Measurements from ENCODE around the gene LDB3.

The LDB3 gene

GRCh38 chr10:86753051-86753450, 84.7 kb downstream of the LDB3 start:
- WGBS (ENCODE audit: extremely low coverage, insufficient coverage, low lambda C conversion rate) = no CpG with 5 or more reads among the region's 2 CpGs
- Histone ChIP-seq H3K36me3 (ENCODE audit: control insufficient read depth, insufficient read depth, low read length) (no peaks in the 10 kb centered on the region), H3K56ac (ENCODE audit: low read length) (peak overlapping the region; percentile 31), H3K9ac (ENCODE audit: low read length) (peak overlapping the region; percentile 4), H3K79me1 (ENCODE audit: low read length) (peaks cover 5% of the 10 kb centered on the region), H3K4me2 (ENCODE audit: low read length) (no peak overlapping the region), H3K27ac (ENCODE audit: low read depth, low read length) (no peak overlapping the region), H2BK15ac (replicated peaks; ENCODE audit: low read depth) (no peak overlapping the region), H3K18ac (ENCODE audit: low read length) (no peak overlapping the region), H2AK5ac (ENCODE audit: low read length) (no peak overlapping the region), H3K27me3 (ENCODE audit: insufficient read depth, low read length, poor library complexity) (no peaks in the 10 kb centered on the region), H3K23ac (ENCODE audit: low read length) (no peak overlapping the region), H2BK5ac (ENCODE audit: low read length) (no peak overlapping the region), H4K8ac (ENCODE audit: low read depth, low read length) (no peak overlapping the region), H3K4ac (ENCODE audit: low read depth, low read length) (no peak overlapping the region), H3K4me3 (ENCODE audit: low read length) (no peak overlapping the region), H2BK120ac (ENCODE audit: low read depth, low read length) (no peak overlapping the region), H3K4me1 (ENCODE audit: control insufficient read depth, low read depth, low read length) (peaks cover 4% of the 10 kb centered on the region), H3K79me2 (ENCODE audit: control insufficient read depth, insufficient read depth, low read length) (peaks cover 30% of the 10 kb centered on the region), H4K5ac (ENCODE audit: low read length) (no peak overlapping the region)
- no peak for DNase-seq

- H3K9ac ChIP-seq (ENCODE audit: low read length) = peak overlapping the region; percentile 25
- no peak overlapping the region for H2BK5ac ChIP-seq (ENCODE audit: low read length)
- no peak overlapping the region for H3K4me3 ChIP-seq (ENCODE audit: low read length)
Measured at GRCh38 chr10:86753638-86754434, 85.5 kb downstream of the LDB3 start.

GRCh38 chr10:86755454-86755739, 87.1 kb downstream of the LDB3 start:
- Histone ChIP-seq H2BK5ac (ENCODE audit: low read length) (no peak overlapping the region), H3K23ac (ENCODE audit: low read length) (no peak overlapping the region)
- no CpG with 5 or more reads among the region's 9 CpGs for WGBS (ENCODE audit: extremely low coverage, insufficient coverage, low lambda C conversion rate)

More at GRCh38 chr10:86753638-86754434, 85.5 kb downstream of the LDB3 start:
- Histone ChIP-seq H3K36me3 (ENCODE audit: control insufficient read depth, insufficient read depth, low read length) (no peaks in the 10 kb centered on the region), H3K79me2 (ENCODE audit: control insufficient read depth, insufficient read depth, low read length) (peaks cover 37% of the 10 kb centered on the region), H3K4me2 (ENCODE audit: low read length) (no peak overlapping the region), H3K4me1 (ENCODE audit: control insufficient read depth, low read depth, low read length) (peaks cover 4% of the 10 kb centered on the region), H3K79me1 (ENCODE audit: low read length) (peaks cover 5% of the 10 kb centered on the region), H3K27me3 (ENCODE audit: insufficient read depth, low read length, poor library complexity) (no peaks in the 10 kb centered on the region), H3K4ac (ENCODE audit: low read depth, low read length) (peak overlapping the region; percentile 62), H3K56ac (ENCODE audit: low read length) (peak overlapping the region; percentile 56), H3K23ac (ENCODE audit: low read length) (no peak overlapping the region), H2BK15ac (replicated peaks; ENCODE audit: low read depth) (no peak overlapping the region), H3K27ac (ENCODE audit: low read depth, low read length) (no peak overlapping the region), H4K8ac (ENCODE audit: low read depth, low read length) (no peak overlapping the region), H2BK120ac (ENCODE audit: low read depth, low read length) (no peak overlapping the region), H3K18ac (ENCODE audit: low read length) (no peak overlapping the region), H4K5ac (ENCODE audit: low read length) (no peak overlapping the region), H2AK5ac (ENCODE audit: low read length) (no peak overlapping the region)
- DNase-seq = no peak
- WGBS (ENCODE audit: extremely low coverage, insufficient coverage, low lambda C conversion rate) = no CpG with 5 or more reads among the region's 12 CpGs

DNA sequence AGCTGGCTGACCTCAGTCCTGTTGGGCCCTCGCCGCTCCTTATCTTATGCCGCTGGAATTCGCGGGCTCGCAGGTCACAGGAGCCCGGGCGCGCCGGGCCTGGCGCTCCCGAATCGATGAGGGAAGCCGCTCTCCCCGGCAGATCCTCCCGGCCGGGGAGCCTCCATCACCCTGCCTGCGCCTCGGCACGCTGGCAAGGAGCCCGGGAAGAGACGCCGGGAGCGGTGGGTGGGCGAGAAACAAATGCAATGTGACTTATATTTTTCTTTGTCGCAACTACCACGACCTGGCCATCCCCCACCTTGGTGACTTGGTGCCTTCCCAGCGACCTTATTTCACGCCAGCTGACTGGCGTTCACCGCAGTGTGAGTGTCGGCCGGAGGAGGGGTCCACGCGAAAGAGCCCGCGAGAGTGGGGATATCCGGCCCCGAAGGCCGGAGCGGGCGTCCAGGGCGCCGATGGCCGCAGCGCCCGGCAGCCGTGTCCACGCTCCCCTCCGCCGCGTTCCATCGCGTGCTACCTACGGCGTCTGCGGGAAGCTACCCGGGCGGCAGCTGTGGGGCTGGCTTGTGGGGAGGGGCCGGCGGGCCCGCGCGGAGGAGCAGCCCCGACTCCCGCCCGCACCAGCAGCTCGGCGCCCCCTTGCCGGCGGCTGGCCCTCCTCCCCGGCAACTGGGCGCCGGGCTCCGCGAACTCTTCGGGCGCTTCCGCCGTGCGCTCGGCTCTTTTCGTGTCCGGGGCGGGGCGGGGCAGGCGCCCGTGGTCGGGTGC, 87.6 kb downstream of the LDB3 start:
- peak overlapping the region; percentile 98 for H3K56ac ChIP-seq (ENCODE audit: low read length)
- peaks cover 5% of the 10 kb centered on the region for H3K79me1 ChIP-seq (ENCODE audit: low read length)
- no peak overlapping the region for H2BK15ac ChIP-seq (replicated peaks; ENCODE audit: low read depth)
- peak overlapping the region; percentile 97 for H3K18ac ChIP-seq (ENCODE audit: low read length)
- no peak overlapping the region for H4K5ac ChIP-seq (ENCODE audit: low read length)
- H3K27ac ChIP-seq (ENCODE audit: low read depth, low read length) = peak overlapping the region; percentile 99
- peak overlapping the region; percentile 98 for H3K23ac ChIP-seq (ENCODE audit: low read length)
- no CpG with 5 or more reads among the region's 89 CpGs for WGBS (ENCODE audit: extremely low coverage, insufficient coverage, low lambda C conversion rate)
- peak overlapping the region; percentile 64 for H2BK120ac ChIP-seq (ENCODE audit: low read depth, low read length)
- peak overlapping the region; percentile 87 for H3K4me3 ChIP-seq (ENCODE audit: low read length)
- DNase-seq = peak; percentile 97
- H3K27me3 ChIP-seq (ENCODE audit: insufficient read depth, low read length, poor library complexity) = no peaks in the 10 kb centered on the region
- H3K79me2 ChIP-seq (ENCODE audit: control insufficient read depth, insufficient read depth, low read length) = peaks cover 56% of the 10 kb centered on the region
- peak overlapping the region; percentile 80 for H3K4me2 ChIP-seq (ENCODE audit: low read length)
- peak overlapping the region; percentile 93 for H3K4ac ChIP-seq (ENCODE audit: low read depth, low read length)
- H4K8ac ChIP-seq (ENCODE audit: low read depth, low read length) = peak overlapping the region; percentile 65
- peak overlapping the region; percentile 99 for H3K9ac ChIP-seq (ENCODE audit: low read length)
- H2AK5ac ChIP-seq (ENCODE audit: low read length) = peak overlapping the region; percentile 77
- peak overlapping the region; percentile 96 for H2BK5ac ChIP-seq (ENCODE audit: low read length)
- no peaks in the 10 kb centered on the region for H3K36me3 ChIP-seq (ENCODE audit: control insufficient read depth, insufficient read depth, low read length)
- H3K4me1 ChIP-seq (ENCODE audit: control insufficient read depth, low read depth, low read length) = peaks cover 7% of the 10 kb centered on the region

More at GRCh38 chr10:86755454-86755739, 87.1 kb downstream of the LDB3 start:
- no peaks in the 10 kb centered on the region for H3K27me3 ChIP-seq (ENCODE audit: insufficient read depth, low read length, poor library complexity)
- H3K4ac ChIP-seq (ENCODE audit: low read depth, low read length) = no peak overlapping the region
- peaks cover 51% of the 10 kb centered on the region for H3K79me2 ChIP-seq (ENCODE audit: control insufficient read depth, insufficient read depth, low read length)
- H3K18ac ChIP-seq (ENCODE audit: low read length) = peak overlapping the region; percentile 97
- H4K5ac ChIP-seq (ENCODE audit: low read length) = no peak overlapping the region
- no peaks in the 10 kb centered on the region for H3K36me3 ChIP-seq (ENCODE audit: control insufficient read depth, insufficient read depth, low read length)
- peak overlapping the region; percentile 87 for H3K4me3 ChIP-seq (ENCODE audit: low read length)
- peaks cover 5% of the 10 kb centered on the region for H3K79me1 ChIP-seq (ENCODE audit: low read length)
- no peak for DNase-seq
- peak overlapping the region; percentile 99 for H3K9ac ChIP-seq (ENCODE audit: low read length)
- no peak overlapping the region for H2BK15ac ChIP-seq (replicated peaks; ENCODE audit: low read depth)
- H3K27ac ChIP-seq (ENCODE audit: low read depth, low read length) = peak overlapping the region; percentile 99
- H4K8ac ChIP-seq (ENCODE audit: low read depth, low read length) = no peak overlapping the region
- peak overlapping the region; percentile 73 for H3K4me2 ChIP-seq (ENCODE audit: low read length)
- peak overlapping the region; percentile 98 for H3K56ac ChIP-seq (ENCODE audit: low read length)
- peak overlapping the region; percentile 64 for H2BK120ac ChIP-seq (ENCODE audit: low read depth, low read length)
- peaks cover 5% of the 10 kb centered on the region for H3K4me1 ChIP-seq (ENCODE audit: control insufficient read depth, low read depth, low read length)
- no peak overlapping the region for H2AK5ac ChIP-seq (ENCODE audit: low read length)

GRCh38 chr10:86756511-86757112, 88.3 kb downstream of the LDB3 start, which contains the start of gene BMPR1A:
TSS of gene BMPR1A (plus strand) at chr10:86756619. CDS start at chr10:86876019, 119,400 bp downstream.
- H3K36me3 ChIP-seq (ENCODE audit: control insufficient read depth, insufficient read depth, low read length) = no peaks in the 10 kb centered on the region
- DNase-seq = peak; percentile 97

More at GRCh38 chr10:86756511-86757112, 88.3 kb downstream of the LDB3 start, which contains the start of gene BMPR1A:
- Histone ChIP-seq H2BK120ac (ENCODE audit: low read depth, low read length) (peak within 1 kb of the TSS; percentile 89), H3K79me1 (ENCODE audit: low read length) (peaks cover 3% of the 10 kb centered on the region), H3K23ac (ENCODE audit: low read length) (peak within 1 kb of the TSS; percentile 98), H4K8ac (ENCODE audit: low read depth, low read length) (peak within 1 kb of the TSS; percentile 94), H3K18ac (ENCODE audit: low read length) (peak within 1 kb of the TSS; percentile 98), H3K27ac (ENCODE audit: low read depth, low read length) (peak within 1 kb of the TSS; percentile 99), H2BK15ac (replicated peaks; ENCODE audit: low read depth) (peak within 1 kb of the TSS; percentile 20), H3K4me3 (ENCODE audit: low read length) (peak within 1 kb of the TSS; percentile 87), H4K5ac (ENCODE audit: low read length) (no peak within 1 kb of the TSS), H3K79me2 (ENCODE audit: control insufficient read depth, insufficient read depth, low read length) (peaks cover 63% of the 10 kb centered on the region), H3K4ac (ENCODE audit: low read depth, low read length) (peak within 1 kb of the TSS; percentile 98), H3K4me1 (ENCODE audit: control insufficient read depth, low read depth, low read length) (peaks cover 9% of the 10 kb centered on the region), H3K27me3 (ENCODE audit: insufficient read depth, low read length, poor library complexity) (no peaks in the 10 kb centered on the region), H3K9ac (ENCODE audit: low read length) (peak within 1 kb of the TSS; percentile 99), H3K56ac (ENCODE audit: low read length) (peak within 1 kb of the TSS; percentile 98), H3K4me2 (ENCODE audit: low read length) (peak within 1 kb of the TSS; percentile 80), H2BK5ac (ENCODE audit: low read length) (peak within 1 kb of the TSS; percentile 96), H2AK5ac (ENCODE audit: low read length) (peak within 1 kb of the TSS; percentile 77)
- no CpG with 5 or more reads among the region's 85 CpGs for WGBS (ENCODE audit: extremely low coverage, insufficient coverage, low lambda C conversion rate)
